ENCODE results near the gene L3MBTL4. TPM values are rescaled to one million over a fixed set of nuclear protein-coding genes. Genes with fewer than 3 reads are reported as not detected.

L3MBTL4 gene
- total RNA-seq, 2 donors from 2014 or later = 10.9 to 11.2 TPM

DNA sequence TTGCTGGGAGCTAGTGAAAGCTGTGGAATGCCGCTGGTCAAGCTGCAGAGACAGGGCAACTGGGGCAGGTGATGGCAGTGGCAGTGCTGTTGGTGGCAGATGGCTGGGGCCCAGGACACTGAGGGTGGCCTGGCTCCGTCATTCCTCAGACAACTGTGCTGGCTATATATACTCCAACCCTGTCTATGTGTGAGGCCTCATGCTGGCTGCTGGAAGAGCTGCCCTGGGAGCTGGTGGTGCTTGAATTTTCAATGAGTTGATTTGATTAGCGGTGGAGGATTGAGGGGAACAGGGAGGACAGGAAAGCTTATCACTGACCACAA, 452.9 kb downstream of the L3MBTL4 start:
- ATAC-seq (no peak), DNase-seq (no peak)
- H3K36me3 ChIP-seq (replicated peaks in 1 of 2; ENCODE audit: insufficient read depth in 1 of 2, low read depth in 2 of 2) = no peaks in the 10 kb centered on the region
- H3K9me3 ChIP-seq = no peaks in the 10 kb centered on the region
- no peak overlapping the region for H3K27ac ChIP-seq
- no peaks in the 10 kb centered on the region for H3K27me3 ChIP-seq
- intact Hi-C loops (cut with DNase I) = no loop called here
- TF ChIP-seq, protein P1, sequence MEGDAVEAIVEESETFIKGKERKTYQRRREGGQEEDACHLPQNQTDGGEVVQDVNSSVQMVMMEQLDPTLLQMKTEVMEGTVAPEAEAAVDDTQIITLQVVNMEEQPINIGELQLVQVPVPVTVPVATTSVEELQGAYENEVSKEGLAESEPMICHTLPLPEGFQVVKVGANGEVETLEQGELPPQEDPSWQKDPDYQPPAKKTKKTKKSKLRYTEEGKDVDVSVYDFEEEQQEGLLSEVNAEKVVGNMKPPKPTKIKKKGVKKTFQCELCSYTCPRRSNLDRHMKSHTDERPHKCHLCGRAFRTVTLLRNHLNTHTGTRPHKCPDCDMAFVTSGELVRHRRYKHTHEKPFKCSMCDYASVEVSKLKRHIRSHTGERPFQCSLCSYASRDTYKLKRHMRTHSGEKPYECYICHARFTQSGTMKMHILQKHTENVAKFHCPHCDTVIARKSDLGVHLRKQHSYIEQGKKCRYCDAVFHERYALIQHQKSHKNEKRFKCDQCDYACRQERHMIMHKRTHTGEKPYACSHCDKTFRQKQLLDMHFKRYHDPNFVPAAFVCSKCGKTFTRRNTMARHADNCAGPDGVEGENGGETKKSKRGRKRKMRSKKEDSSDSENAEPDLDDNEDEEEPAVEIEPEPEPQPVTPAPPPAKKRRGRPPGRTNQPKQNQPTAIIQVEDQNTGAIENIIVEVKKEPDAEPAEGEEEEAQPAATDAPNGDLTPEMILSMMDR (IDR thresholded peaks at IDR 0.05) = no peak
- TF ChIP-seq POLR2A (IDR thresholded peaks at IDR 0.05) = no peak
- WGBS, 2 donors = 91 to 94% methylated on average over 3 of the region's 3 CpGs
- H3K4me3 ChIP-seq = no peak overlapping the region
- no peaks in the 10 kb centered on the region for H3K4me1 ChIP-seq

DNA sequence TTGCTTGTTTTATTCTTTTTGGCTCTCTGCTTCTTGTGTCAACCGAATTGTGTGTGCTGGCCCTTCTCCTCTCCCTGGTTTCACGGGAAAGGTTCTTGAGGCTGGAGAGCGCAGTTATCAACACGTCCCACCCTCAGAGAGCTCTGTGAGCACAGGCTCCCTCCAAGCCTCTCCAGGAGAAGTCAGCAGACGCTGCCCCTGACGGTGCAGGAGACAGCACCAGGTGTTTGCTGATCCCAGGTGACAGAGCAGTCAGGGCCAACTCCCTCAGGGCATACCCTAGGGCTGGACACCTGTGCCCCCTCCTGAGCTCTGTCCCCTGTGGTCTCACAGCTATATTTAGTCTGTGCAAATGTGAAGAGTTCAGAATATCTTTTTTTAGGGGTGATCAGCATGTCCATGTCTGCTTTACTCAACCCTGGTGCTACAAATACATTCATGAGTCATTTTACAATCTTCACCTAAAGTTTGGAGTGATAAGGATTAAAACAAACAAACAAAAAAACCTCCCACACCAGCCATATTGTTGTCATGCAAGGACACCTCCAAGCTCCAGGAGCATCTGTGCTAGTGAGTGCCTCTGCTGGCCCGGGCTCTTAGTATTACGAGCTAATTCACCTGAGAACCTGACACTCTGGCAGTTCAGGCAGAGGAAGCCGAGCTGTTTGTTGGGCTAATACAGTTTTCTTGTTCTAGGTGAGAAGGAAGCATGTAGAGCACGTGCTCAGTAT, 453.4 kb downstream of the L3MBTL4 start:
- TF ChIP-seq, protein P1 (IDR thresholded peaks at IDR 0.05) = no peak
- TF ChIP-seq POLR2A (IDR thresholded peaks at IDR 0.05) = no peak
- no peak for DNase-seq
- no peaks in the 10 kb centered on the region for H3K9me3 ChIP-seq
- H3K36me3 ChIP-seq (replicated peaks in 1 of 2; ENCODE audit: insufficient read depth in 1 of 2, low read depth in 2 of 2) = no peaks in the 10 kb centered on the region
- H3K4me1 ChIP-seq = no peaks in the 10 kb centered on the region
- intact Hi-C loops (cut with DNase I) = no loop called here
- H3K27me3 ChIP-seq = no peaks in the 10 kb centered on the region
- no peak overlapping the region for H3K27ac ChIP-seq
- ATAC-seq = no peak
- no peak overlapping the region for H3K4me3 ChIP-seq
- 58 to 79% methylated on average over 10 of the region's 10 CpGs for WGBS, 2 donors

DNA sequence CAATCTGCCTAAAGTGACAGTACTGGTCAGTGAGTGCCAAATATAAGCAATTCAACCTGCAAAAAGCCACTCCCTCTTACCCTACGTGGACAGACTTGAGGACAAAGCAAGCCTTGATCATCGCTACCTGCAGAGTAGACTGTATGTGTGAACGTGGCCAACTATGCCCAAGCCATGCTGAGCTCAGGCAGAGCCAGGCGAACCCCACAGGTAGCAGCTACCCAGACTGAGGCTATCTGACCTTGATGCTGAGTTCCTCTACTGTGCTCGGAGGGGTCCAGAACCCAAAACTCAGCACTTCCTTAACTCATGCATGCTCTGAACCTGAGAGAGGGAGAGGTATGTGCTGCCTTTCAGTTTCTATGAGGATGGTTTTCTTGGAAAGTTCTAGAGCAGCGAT, 455.9 kb downstream of the L3MBTL4 start:
- WGBS, 2 donors = 89 to 93% methylated on average over 5 to 6 of the region's 6 CpGs

DNA sequence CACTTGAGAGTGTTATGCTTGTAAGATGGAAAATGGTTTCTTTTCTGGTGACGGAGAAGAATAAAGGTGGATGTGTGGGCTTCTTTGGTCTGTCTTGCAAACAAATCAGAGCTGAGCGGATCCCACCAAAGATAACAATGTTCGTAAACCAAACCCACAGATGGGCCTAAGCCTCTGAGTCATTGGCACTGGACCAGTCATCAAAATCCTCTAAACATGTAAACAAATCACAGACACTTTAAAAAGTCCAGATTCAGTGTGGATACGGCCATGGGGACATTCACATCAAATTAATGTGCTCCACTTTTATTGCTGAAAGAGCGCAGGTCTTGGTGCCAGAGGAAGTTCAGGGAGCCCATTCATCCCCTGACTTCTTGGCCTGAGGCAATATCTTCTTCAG, 458.9 kb downstream of the L3MBTL4 start:
- H3K27ac ChIP-seq = no peak overlapping the region
- H3K27me3 ChIP-seq = no peaks in the 10 kb centered on the region
- ATAC-seq (no peak), DNase-seq (no peak)
- TF ChIP-seq POLR2A (IDR thresholded peaks at IDR 0.05) = no peak
- TF ChIP-seq, protein P1 (IDR thresholded peaks at IDR 0.05) = no peak
- no peaks in the 10 kb centered on the region for H3K9me3 ChIP-seq
- no peaks in the 10 kb centered on the region for H3K36me3 ChIP-seq (replicated peaks in 1 of 2; ENCODE audit: insufficient read depth in 1 of 2, low read depth in 2 of 2)
- intact Hi-C loops (cut with DNase I) = no loop called here
- 73 to 77% methylated on average over 5 of the region's 5 CpGs for WGBS, 2 donors
- no peaks in the 10 kb centered on the region for H3K4me1 ChIP-seq
- no peak overlapping the region for H3K4me3 ChIP-seq

More for the DNA sequence above, 455.9 kb downstream of the L3MBTL4 start:
- TF ChIP-seq, protein P1 (IDR thresholded peaks at IDR 0.05) = no peak
- TF ChIP-seq POLR2A (IDR thresholded peaks at IDR 0.05) = no peak
- intact Hi-C loops (cut with DNase I) = no loop called here
- H3K4me1 ChIP-seq = no peaks in the 10 kb centered on the region
- H3K9me3 ChIP-seq = no peaks in the 10 kb centered on the region
- no peak for DNase-seq
- no peaks in the 10 kb centered on the region for H3K27me3 ChIP-seq
- ATAC-seq = no peak
- H3K4me3 ChIP-seq = no peak overlapping the region
- no peaks in the 10 kb centered on the region for H3K36me3 ChIP-seq (replicated peaks in 1 of 2; ENCODE audit: insufficient read depth in 1 of 2, low read depth in 2 of 2)
- H3K27ac ChIP-seq = no peak overlapping the region

DNA sequence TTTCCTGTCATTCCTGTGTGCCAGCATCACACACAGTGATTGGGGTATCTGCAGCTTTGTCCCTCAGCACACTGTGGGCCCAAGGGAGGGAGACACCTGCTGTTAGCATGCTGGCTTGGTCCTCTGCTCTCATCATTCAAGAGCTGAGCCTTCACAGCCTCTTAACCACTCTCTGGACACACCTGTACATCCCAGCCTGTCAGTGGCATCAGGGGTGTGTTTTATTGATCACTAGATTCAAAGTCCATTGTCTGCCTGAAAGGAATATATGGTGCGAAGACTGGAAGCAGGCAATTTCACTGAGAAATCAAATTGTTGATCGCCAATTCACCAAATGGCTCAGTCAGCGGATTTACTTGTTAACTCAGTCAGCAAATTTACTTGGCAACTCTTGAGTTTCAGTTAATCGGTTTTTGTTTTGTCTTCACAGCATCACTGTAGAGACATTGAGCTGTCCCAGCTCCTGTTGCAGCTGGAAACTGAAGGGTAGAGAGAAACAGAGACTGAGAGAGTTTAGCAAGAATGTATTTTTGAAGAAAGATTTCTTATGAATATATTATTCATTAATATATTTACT, 463.1 kb downstream of the L3MBTL4 start:
- Histone ChIP-seq H3K27ac (no peak overlapping the region), H3K36me3 (replicated peaks in 1 of 2; ENCODE audit: insufficient read depth in 1 of 2, low read depth in 2 of 2) (no peaks in the 10 kb centered on the region), H3K9me3 (no peaks in the 10 kb centered on the region), H3K4me3 (no peak overlapping the region), H3K4me1 (no peaks in the 10 kb centered on the region), H3K27me3 (no peaks in the 10 kb centered on the region)
- DNase-seq (no peak), ATAC-seq (no peak)
- WGBS, 2 donors = 78 to 83% methylated on average over 4 of the region's 4 CpGs
- TF ChIP-seq, protein P1 (IDR thresholded peaks at IDR 0.05) = no peak
- no peak for TF ChIP-seq POLR2A (IDR thresholded peaks at IDR 0.05)
- intact Hi-C loops (cut with DNase I) = no loop called here

All from body of pancreas (tissue), 4 donors.